ENCODE data around the gene CCDC88A.

DNA sequence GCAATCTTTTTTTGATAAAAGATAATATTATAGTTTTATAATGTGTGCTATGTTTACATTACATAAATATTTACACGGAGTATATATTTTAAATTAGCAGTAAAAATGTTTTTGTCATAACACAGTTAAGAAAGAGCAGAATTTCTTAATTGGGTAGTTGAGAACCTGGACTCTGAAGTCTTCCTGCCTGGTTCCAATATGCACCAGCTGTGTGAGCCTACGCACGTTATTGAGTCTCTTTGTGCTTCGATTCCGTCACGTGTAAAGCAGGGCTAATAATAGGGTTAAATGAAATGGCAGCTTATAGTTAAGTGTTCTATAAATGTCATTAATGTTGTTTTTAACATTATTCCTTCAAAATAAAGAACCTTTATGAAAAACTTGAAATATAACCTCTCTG, 1.2 kb upstream of the CCDC88A start:
- TF ChIP-seq CEBPB (IDR thresholded peaks at IDR 0.05; ENCODE audit: low read depth) = no peak
- TF ChIP-seq, protein P1, sequence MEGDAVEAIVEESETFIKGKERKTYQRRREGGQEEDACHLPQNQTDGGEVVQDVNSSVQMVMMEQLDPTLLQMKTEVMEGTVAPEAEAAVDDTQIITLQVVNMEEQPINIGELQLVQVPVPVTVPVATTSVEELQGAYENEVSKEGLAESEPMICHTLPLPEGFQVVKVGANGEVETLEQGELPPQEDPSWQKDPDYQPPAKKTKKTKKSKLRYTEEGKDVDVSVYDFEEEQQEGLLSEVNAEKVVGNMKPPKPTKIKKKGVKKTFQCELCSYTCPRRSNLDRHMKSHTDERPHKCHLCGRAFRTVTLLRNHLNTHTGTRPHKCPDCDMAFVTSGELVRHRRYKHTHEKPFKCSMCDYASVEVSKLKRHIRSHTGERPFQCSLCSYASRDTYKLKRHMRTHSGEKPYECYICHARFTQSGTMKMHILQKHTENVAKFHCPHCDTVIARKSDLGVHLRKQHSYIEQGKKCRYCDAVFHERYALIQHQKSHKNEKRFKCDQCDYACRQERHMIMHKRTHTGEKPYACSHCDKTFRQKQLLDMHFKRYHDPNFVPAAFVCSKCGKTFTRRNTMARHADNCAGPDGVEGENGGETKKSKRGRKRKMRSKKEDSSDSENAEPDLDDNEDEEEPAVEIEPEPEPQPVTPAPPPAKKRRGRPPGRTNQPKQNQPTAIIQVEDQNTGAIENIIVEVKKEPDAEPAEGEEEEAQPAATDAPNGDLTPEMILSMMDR (IDR thresholded peaks at IDR 0.05 in 2 of 3, conservative IDR thresholded peaks at IDR 0.05 in 1 of 3; ENCODE audit: borderline replicate concordance in 1 of 3, insufficient read depth in 1 of 3, low read depth in 2 of 3, low read length in 2 of 3) = no peak
- TF ChIP-seq RAD21 (IDR thresholded peaks at IDR 0.05; ENCODE audit: low read depth) = no peak
- no peak for TF ChIP-seq POLR2A (IDR thresholded peaks at IDR 0.05; ENCODE audit: borderline replicate concordance, extremely low read depth, insufficient read depth, insufficient read length)
- TF ChIP-seq EZH2phosphoT487 (IDR thresholded peaks at IDR 0.05; ENCODE audit: borderline replicate concordance) = no peak
- no peak for TF ChIP-seq POLR2AphosphoS5 (IDR thresholded peaks at IDR 0.05; ENCODE audit: low read depth, low read length)
- TF ChIP-seq, protein P2, sequence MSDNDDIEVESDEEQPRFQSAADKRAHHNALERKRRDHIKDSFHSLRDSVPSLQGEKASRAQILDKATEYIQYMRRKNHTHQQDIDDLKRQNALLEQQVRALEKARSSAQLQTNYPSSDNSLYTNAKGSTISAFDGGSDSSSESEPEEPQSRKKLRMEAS (IDR thresholded peaks at IDR 0.05) = no peak
- TF ChIP-seq TCF7L2 (IDR thresholded peaks at IDR 0.05; ENCODE audit: borderline replicate concordance, extremely low read depth, insufficient read depth, insufficient read length) = no peak
- no peak for TF ChIP-seq EZH2 (IDR thresholded peaks at IDR 0.05)
- TF ChIP-seq YY1 (IDR thresholded peaks at IDR 0.05; ENCODE audit: extremely low read depth, insufficient replicate concordance, low read depth, low read length) = no peak

Data from HCT116 (cell line).